ENCODE measurements around the gene MAP4K4. TPM values are rescaled to one million over a fixed set of nuclear protein-coding genes. Genes with fewer than 3 reads are reported as not detected.

MAP4K4 gene
- total RNA-seq, 2 experiments from 2014 or later: 92.8 to 94.0 TPM

- peaks cover 12% of the 10 kb centered on the region for H3K36me3 Mint-ChIP-seq (ENCODE audit: low read depth)
Measured at GRCh38 chr2:101696272-101697123, 1.0 kb upstream of the MAP4K4 start.

GRCh38 chr2:101698014-101698843 is 722 bp downstream of the MAP4K4 start:
- Histone ChIP-seq H3K36me3 (ENCODE audit: insufficient read depth, low read length) (no peaks in the 10 kb centered on the region), H3K27ac (ENCODE audit: low read depth in 1 of 2, low read length in 2 of 2) (peak overlapping the region; percentile 53 to 86), H3K9me3 (ENCODE audit: control insufficient read depth in 1 of 2, insufficient read depth in 1 of 2, low read length in 2 of 2) (no peaks in the 10 kb centered on the region), H3K4me3 (ENCODE audit: low read length) (peak overlapping the region; percentile 84), H3K27me3 (ENCODE audit: control insufficient read depth in 1 of 2, insufficient read depth in 2 of 2, low read length in 2 of 2) (no peaks in the 10 kb centered on the region), H3K4me1 (ENCODE audit: insufficient read depth, low read length) (peaks cover 36% of the 10 kb centered on the region)
- Mint-ChIP-seq H3K9me3 (peaks cover 2% of the 10 kb centered on the region), H3K27me3 (no peaks in the 10 kb centered on the region), H3K4me3 (peak overlapping the region; percentile 44), H3K4me1 (ENCODE audit: low read depth) (peaks cover 25% of the 10 kb centered on the region), H3K27ac (no peak overlapping the region), H3K36me3 (ENCODE audit: low read depth) (peaks cover 12% of the 10 kb centered on the region)
- TF ChIP-seq CTCF (IDR thresholded peaks at IDR 0.05): no peak
- intact Hi-C loops (cut with DNase I, micrococcal nuclease): loop anchor here (2.0 to 5.0 kb wide), 10 partner anchors 19 to 446 kb away; partner anchors contain the start of genes CNOT11 (in 1 of the 2) and RNF149 (in 1 of the 2)
- peak in 4 of 14 experiments; percentile 39 to 56 (median 42) for DNase-seq
- ChIA-PET POLR2A (interaction anchor here (0.6 to 6.0 kb wide), 16 partner anchors 8 to 390 kb away, joined by 3 to 81 read pairs (median 5); partner anchors contain the start of genes RFX8 and RNF149), CTCF (interaction anchor here (1.0 to 2.9 kb wide), 12 partner anchors 13 to 390 kb away, joined by 3 to 13 read pairs (median 5); partner anchors contain the start of gene RNF149)
- peak; percentile 6 for ATAC-seq (ENCODE audit: poor library complexity)

More at GRCh38 chr2:101696272-101697123, 1.0 kb upstream of the MAP4K4 start:
- POLR2A ChIA-PET: interaction anchor here (0.6 to 6.0 kb wide), 25 partner anchors 8 to 388 kb away, joined by 3 to 81 read pairs (median 5); partner anchors contain the start of genes RFX8 and RNF149
- intact Hi-C loops (cut with DNase I, micrococcal nuclease): loop anchor here (5.0 kb wide), 8 partner anchors 36 to 444 kb away; partner anchors contain the start of genes CNOT11 (in 1 of the 2) and RNF149 (in 1 of the 2)
- H3K4me3 Mint-ChIP-seq: peak overlapping the region; percentile 98
- peaks cover 29% of the 10 kb centered on the region for H3K4me1 Mint-ChIP-seq (ENCODE audit: low read depth)
- DNase-seq (peak in 3 of 14 experiments; percentile 11 to 47 (median 32)), ATAC-seq (ENCODE audit: poor library complexity) (peak; percentile 13)
- peaks cover 2% of the 10 kb centered on the region for H3K9me3 Mint-ChIP-seq
- Histone ChIP-seq H3K9me3 (ENCODE audit: control insufficient read depth in 1 of 2, insufficient read depth in 1 of 2, low read length in 2 of 2) (no peaks in the 10 kb centered on the region), H3K27ac (ENCODE audit: low read depth in 1 of 2, low read length in 2 of 2) (peak overlapping the region; percentile 68 to 79), H3K4me3 (ENCODE audit: low read length) (peak overlapping the region; percentile 65), H3K27me3 (ENCODE audit: control insufficient read depth in 1 of 2, insufficient read depth in 2 of 2, low read length in 2 of 2) (no peaks in the 10 kb centered on the region), H3K4me1 (ENCODE audit: insufficient read depth, low read length) (peaks cover 32% of the 10 kb centered on the region), H3K36me3 (ENCODE audit: insufficient read depth, low read length) (no peaks in the 10 kb centered on the region)
- H3K27me3 Mint-ChIP-seq: no peaks in the 10 kb centered on the region
- CTCF ChIA-PET: interaction anchor here (0.6 to 1.4 kb wide), 14 partner anchors 14 to 405 kb away, joined by 3 to 7 read pairs (median 4); partner anchors contain the start of gene RNF149
- H3K27ac Mint-ChIP-seq: peak overlapping the region; percentile 93
- no peak for TF ChIP-seq CTCF (IDR thresholded peaks at IDR 0.05)

Data from CD4-positive, alpha-beta T cell (primary cell).